OCI-LY7 (cell line): Measurements from ENCODE around the gene AGFG1. TPM values are rescaled to one million over a fixed set of nuclear protein-coding genes. Genes with fewer than 3 reads are reported as not detected.
A peak's percentile ranks its signal among the peaks of the same experiment; 100 is the strongest.

ENCODE experiments used
- BruUV-seq: library from RNA; stranded (reverse); fragments of 400-500 nt; replicated peaks from 2 replicates; lab custom pipeline; 2021; lab: Mats Ljungman, UMichigan
- CTCF ChIA-PET: fragments of 300-600 bp; sonication (Branson Sonifier 250); formaldehyde crosslinking; loops from one replicate; lab custom pipeline; 2022; ENCODE audit warnings: antibody characterized with exemption; ENCODE audit not compliant: unreplicated experiment; lab: Charles Lee
- POLR2A ChIA-PET: fragments of 300-600 bp; sonication (Branson Sonifier 250); formaldehyde crosslinking; loops from one replicate; lab custom pipeline; 2022; ENCODE audit warnings: antibody characterized with exemption; lab: Charles Lee
- DNase-seq: peaks from one replicate; pipeline ENCODE4 v3.0.0-alpha.2; 2015; ENCODE audit warnings: low spot score
- H2AFZ ChIP-seq: fragments of 200-600 bp; sonication (generic), shearing (Covaris generic); 2 replicates; pipeline ENCODE4 v1.6.1; 2014; ENCODE audit warnings: mild to moderate bottlenecking, antibody characterized with exemption, low read length, moderate library complexity
- H3K27ac ChIP-seq: fragments of 200-600 bp; sonication (generic); 2 replicates; pipeline ENCODE4 v1.5.1; 2014; ENCODE audit warnings: mixed run types, low read depth, mild to moderate bottlenecking, moderate library complexity, low read length, inconsistent platforms; ENCODE audit not compliant: poor library complexity, severe bottlenecking
- H3K36me3 ChIP-seq: fragments of 200-600 bp; sonication (generic); 2 replicates; pipeline ENCODE4 v1.6.1; 2014; ENCODE audit warnings: mild to moderate bottlenecking, antibody characterized with exemption, low read length, moderate library complexity, mixed read lengths; ENCODE audit not compliant: insufficient read depth
- H3K4me1 ChIP-seq: fragments of 200-600 bp; sonication (generic); 2 replicates; pipeline ENCODE4 v1.5.1; 2014; ENCODE audit warnings: mild to moderate bottlenecking, low read length; ENCODE audit not compliant: insufficient read depth, poor library complexity, severe bottlenecking
- H3K4me2 ChIP-seq: fragments of 200-600 bp; sonication (generic); 2 replicates; pipeline ENCODE4 v1.6.1; 2014; ENCODE audit warnings: mild to moderate bottlenecking, low read length
- H3K4me3 ChIP-seq: fragments of 200-600 bp; sonication (generic); 2 replicates; pipeline ENCODE4 v1.5.1; 2014; ENCODE audit warnings: mild to moderate bottlenecking, low read depth, low read length; ENCODE audit not compliant: poor library complexity, severe bottlenecking
- H3K79me2 ChIP-seq: fragments of 200-600 bp; sonication (generic); 2 replicates; pipeline ENCODE4 v1.6.1; 2016; ENCODE audit warnings: low read depth, mild to moderate bottlenecking, low read length, moderate library complexity, mixed read lengths; ENCODE audit not compliant: insufficient read depth
- H3K9me2 ChIP-seq: fragments of 200-600 bp; sonication (generic); 2 replicates; pipeline ENCODE4 v1.6.1; 2016; ENCODE audit warnings: mild to moderate bottlenecking, low read length, mixed read lengths; ENCODE audit not compliant: insufficient read depth
- H3K9me3 ChIP-seq: fragments of 200-600 bp; sonication (generic); 2 replicates; pipeline ENCODE4 v1.6.1; 2014; ENCODE audit warnings: mild to moderate bottlenecking, mixed run types, low read length, mixed read lengths
- H4K20me1 ChIP-seq: fragments of 200-600 bp; sonication (generic); 2 replicates; pipeline ENCODE4 v1.6.1; 2014; ENCODE audit warnings: mild to moderate bottlenecking, antibody characterized with exemption, low read length, moderate library complexity, mixed read lengths; ENCODE audit not compliant: insufficient read depth
- EZH2phosphoT487 ChIP-seq: fragments of 200-600 bp; sonication (generic); IDR thresholded peaks from 2 replicates; pipeline ENCODE4 v1.6.1; 2018; ENCODE audit warnings: low read depth, borderline replicate concordance, mild to moderate bottlenecking, mixed run types, antibody characterized with exemption, low read length, moderate library complexity, mixed read lengths
- intact Hi-C: fragments of 100-400 bp; cut with micrococcal nuclease; formaldehyde crosslinking; loops from one replicate; pipeline ENCODE4 v1.10.0; 2022; ENCODE audit not compliant: unreplicated experiment
- total RNA-seq, 2 experiments: library from RNA; depleted of rRNA in 1 of 2; stranded (reverse); fragments of >200 nt in 1 of 2; shearing (Covaris generic) in 1 of 2; gene quantifications; 2 replicates each; pipeline ENCODE4 v1.2.3, GENCODE V29; 2014 to 2022
- TF ChIP-seq, protein P1 (sequence below): fragments of 200-600 bp; sonication (generic); conservative IDR thresholded peaks from 2 replicates; pipeline ENCODE4 v1.5.1; 2014; ENCODE audit warnings: mild to moderate bottlenecking, antibody characterized with exemption, low read length, moderate library complexity, mixed read lengths

The AGFG1 gene
- total RNA-seq, 2 experiments from 2014 or later, result 37.6 to 65.4 TPM

DNA sequence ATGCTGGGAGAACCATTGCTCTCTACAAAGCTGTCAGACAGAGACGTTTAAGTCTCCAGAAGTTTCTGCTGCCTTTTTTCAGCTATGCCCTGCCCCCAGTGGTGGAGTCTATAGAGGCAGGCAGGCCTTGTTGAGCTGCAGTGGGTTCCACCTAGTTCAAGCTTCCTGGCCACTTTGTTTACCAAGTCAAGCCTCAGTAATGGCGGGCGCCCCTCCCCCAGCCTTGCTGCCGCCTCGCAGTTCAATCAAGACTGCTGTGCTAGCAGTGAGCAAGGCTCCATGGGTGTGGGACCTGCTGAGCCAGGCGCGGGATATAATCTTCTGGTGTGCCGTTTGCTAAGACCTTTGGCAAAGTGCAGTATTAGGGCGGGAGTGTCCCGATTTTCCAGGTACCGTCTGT, 74.0 kb downstream of the AGFG1 start:
- intact Hi-C loops, result no loop called here
- H3K9me2 ChIP-seq, result no peaks in the 10 kb centered on the region
- H3K36me3 ChIP-seq, result peaks cover 35% of the 10 kb centered on the region
- H3K4me1 ChIP-seq, result no peaks in the 10 kb centered on the region
- ChIA-PET CTCF (interaction anchor here (0.6 kb wide), 1 partner anchor 65 kb away, joined by 3 read pairs; no protein-coding TSS in a partner anchor), POLR2A (interaction anchor here (1.5 kb wide), 1 partner anchor 12 kb away, joined by 4 read pairs; no protein-coding TSS in a partner anchor)
- no peaks in the 10 kb centered on the region for H3K9me3 ChIP-seq
- DNase-seq, result peak; percentile 16
- no peak overlapping the region for H3K4me3 ChIP-seq
- no peak for TF ChIP-seq EZH2phosphoT487
- TF ChIP-seq, protein P1, sequence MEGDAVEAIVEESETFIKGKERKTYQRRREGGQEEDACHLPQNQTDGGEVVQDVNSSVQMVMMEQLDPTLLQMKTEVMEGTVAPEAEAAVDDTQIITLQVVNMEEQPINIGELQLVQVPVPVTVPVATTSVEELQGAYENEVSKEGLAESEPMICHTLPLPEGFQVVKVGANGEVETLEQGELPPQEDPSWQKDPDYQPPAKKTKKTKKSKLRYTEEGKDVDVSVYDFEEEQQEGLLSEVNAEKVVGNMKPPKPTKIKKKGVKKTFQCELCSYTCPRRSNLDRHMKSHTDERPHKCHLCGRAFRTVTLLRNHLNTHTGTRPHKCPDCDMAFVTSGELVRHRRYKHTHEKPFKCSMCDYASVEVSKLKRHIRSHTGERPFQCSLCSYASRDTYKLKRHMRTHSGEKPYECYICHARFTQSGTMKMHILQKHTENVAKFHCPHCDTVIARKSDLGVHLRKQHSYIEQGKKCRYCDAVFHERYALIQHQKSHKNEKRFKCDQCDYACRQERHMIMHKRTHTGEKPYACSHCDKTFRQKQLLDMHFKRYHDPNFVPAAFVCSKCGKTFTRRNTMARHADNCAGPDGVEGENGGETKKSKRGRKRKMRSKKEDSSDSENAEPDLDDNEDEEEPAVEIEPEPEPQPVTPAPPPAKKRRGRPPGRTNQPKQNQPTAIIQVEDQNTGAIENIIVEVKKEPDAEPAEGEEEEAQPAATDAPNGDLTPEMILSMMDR, result peak; percentile 53; the same call in 1 of the 2 replicates
- H4K20me1 ChIP-seq, result no peaks in the 10 kb centered on the region
- no peaks in the 10 kb centered on the region for H3K79me2 ChIP-seq
- H2AFZ ChIP-seq, result no peak overlapping the region
- BruUV-seq, result no TSS peak
- H3K27ac ChIP-seq, result no peak overlapping the region
- no peak overlapping the region for H3K4me2 ChIP-seq

GRCh38 chr2:227551836-227552235, 79.9 kb downstream of the AGFG1 start:
- Histone ChIP-seq H2AFZ (no peak overlapping the region), H3K27ac (no peak overlapping the region), H4K20me1 (no peaks in the 10 kb centered on the region), H3K36me3 (peaks cover 58% of the 10 kb centered on the region; the same call in 1 of the 2 replicates), H3K9me3 (no peaks in the 10 kb centered on the region), H3K4me2 (no peak overlapping the region), H3K9me2 (no peaks in the 10 kb centered on the region), H3K4me3 (no peak overlapping the region), H3K79me2 (no peaks in the 10 kb centered on the region), H3K4me1 (no peaks in the 10 kb centered on the region)
- DNase-seq, result no peak
- intact Hi-C loops, result no loop called here
- ChIA-PET POLR2A (interaction anchor here (0.6 to 0.7 kb wide), 2 partner anchors 9 to 212 kb away, joined by 4 read pairs; no protein-coding TSS in a partner anchor), CTCF (no interaction called here)
- BruUV-seq, result no TSS peak
- no peak for TF ChIP-seq EZH2phosphoT487
- TF ChIP-seq, protein P1, result no peak

GRCh38 chr2:227562581-227562980, 90.6 kb downstream of the AGFG1 start:
- intact Hi-C loops, result no loop called here
- Histone ChIP-seq H3K4me3 (no peak overlapping the region), H3K27ac (no peak overlapping the region), H2AFZ (no peak overlapping the region), H3K9me3 (no peaks in the 10 kb centered on the region), H3K79me2 (no peaks in the 10 kb centered on the region), H4K20me1 (no peaks in the 10 kb centered on the region), H3K4me1 (no peaks in the 10 kb centered on the region), H3K9me2 (no peaks in the 10 kb centered on the region), H3K4me2 (no peak overlapping the region), H3K36me3 (peaks cover 7% of the 10 kb centered on the region; the same call in 1 of the 2 replicates)
- CTCF ChIA-PET, result interaction anchor here (0.5 kb wide), 1 partner anchor 327 kb away, joined by 3 read pairs; no protein-coding TSS in a partner anchor
- DNase-seq, result no peak
- no TSS peak for BruUV-seq
- POLR2A ChIA-PET, result interaction anchor here (0.7 to 1.0 kb wide), 2 partner anchors 9 to 465 kb away, joined by 3 read pairs; no protein-coding TSS in a partner anchor
- TF ChIP-seq, protein P1, result no peak
- TF ChIP-seq EZH2phosphoT487, result no peak
